Stimulated activated CD8-positive, alpha-beta memory T cell treated with anti-CD3 and anti-CD28 coated beads, Interleukin-12 subunit alpha, Interleukin-12 subunit beta, amount 100 ng/mL, for 1 hour (primary cell): ENCODE measurements around the gene ZNF775.
A peak's percentile ranks its signal among the peaks of the same experiment; 100 is the strongest.

Source experiments
- DNase-seq: peaks from one replicate; pipeline ENCODE4 v3.0.0-alpha.2; 2020; ENCODE audit warnings: low read depth

ZNF775 gene

GRCh38 chr7:150378853-150379440 lies at the start of gene ZNF775:
ZNF775 (plus strand) TSS chr7:150379330; CDS start chr7:150388471, 9,141 bp downstream.
- peak; percentile 87 for DNase-seq

GRCh38 chr7:150329331-150330120 lies 49.6 kb upstream of the ZNF775 start:
- no peak for DNase-seq

- DNase-seq, result no peak
Observed at GRCh38 chr7:150330211-150330885, 48.8 kb upstream of the ZNF775 start.

DNA sequence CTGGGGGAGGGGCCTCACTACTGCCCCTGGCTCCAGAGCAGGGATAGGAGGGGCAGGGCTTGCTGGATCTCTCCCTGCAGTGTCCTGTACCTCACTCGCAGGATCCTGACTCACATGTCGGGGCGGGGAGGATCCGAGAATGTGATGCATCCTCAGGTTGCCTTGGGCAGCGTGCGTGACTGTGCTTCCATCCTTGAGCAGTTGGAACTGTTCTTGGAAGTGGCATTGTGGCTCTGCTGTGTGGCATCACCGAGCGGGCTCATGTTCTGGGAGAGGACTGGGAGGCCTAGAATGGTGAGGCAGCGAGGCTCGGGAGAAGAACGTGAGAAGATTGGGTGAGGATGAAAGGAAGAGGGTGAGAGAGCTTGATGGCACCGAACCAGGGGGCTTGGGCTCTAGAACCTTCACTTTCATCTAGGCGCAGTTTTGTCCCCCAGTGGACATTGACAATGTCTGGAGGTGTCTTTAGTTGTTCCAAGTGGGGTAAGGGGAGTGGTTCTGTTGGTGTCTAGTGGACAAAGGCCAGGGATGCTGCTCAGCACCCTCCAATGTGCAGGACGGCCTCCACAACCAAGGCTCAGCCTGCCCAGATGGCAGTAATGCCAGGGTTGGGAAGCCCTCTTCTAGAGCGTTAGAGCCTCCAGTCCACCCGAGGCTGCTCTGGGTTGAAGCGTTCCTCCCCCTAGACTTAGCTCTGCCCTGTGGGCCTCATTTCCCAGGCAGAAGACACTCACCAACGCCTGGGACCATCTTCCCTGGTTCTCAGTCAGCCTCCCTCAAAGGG lies 46.1 kb upstream of the ZNF775 start:
- no peak for DNase-seq

DNA sequence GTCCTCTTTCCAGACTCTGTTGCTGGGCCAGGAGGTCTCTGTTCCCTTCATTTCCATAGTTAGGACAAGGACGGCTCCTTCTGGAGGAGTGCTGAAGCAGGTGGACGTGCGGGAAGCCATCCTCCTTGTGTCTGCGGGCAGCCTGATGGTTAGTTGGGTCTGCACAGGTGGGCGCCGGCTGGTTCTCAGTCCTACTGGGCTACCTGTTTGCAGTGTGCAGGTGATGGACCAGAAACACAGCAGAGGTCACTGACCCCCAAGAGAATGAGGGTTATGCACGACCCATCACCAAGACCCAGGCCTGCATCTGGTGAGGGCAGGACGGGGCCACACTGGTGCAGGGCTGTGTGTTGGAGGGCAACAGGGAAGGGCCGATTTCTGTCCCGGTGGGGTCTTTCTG lies 45.5 kb upstream of the ZNF775 start:
- no peak for DNase-seq

GRCh38 chr7:150334108-150334507 lies 45.0 kb upstream of the ZNF775 start:
- no peak for DNase-seq

DNA sequence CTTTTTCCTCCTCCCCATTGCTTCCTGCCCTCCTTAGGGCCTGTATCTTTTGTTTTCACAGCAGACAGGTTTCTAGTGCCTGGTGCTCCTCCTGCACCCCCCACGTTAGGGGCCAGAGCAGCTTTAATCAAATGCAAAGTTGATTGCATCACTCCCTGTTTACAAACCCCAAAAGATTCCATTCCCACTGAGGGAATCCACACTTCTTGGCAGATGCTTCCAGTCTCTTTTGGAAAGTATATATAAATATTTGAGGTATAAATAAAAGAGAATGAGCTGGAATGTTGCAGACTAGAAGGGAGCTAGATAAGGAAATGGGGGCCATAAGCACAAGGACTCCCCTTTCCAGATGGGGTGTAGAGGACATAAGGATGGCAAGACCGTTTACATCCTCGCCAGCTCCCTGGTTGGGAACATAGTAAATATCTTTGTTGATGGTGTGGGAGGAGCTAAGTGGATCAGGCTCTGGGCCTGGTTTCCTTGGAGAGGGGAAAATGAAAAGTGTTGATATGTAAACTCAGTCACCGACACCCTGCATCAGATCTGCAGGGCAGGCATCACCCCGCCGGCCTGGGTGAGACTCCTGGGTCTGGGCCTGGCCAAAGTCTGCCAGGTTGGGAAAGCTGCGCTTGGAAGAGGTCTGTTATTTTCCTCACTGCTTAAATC lies 43.9 kb upstream of the ZNF775 start:
- no peak for DNase-seq

GRCh38 chr7:150335774-150336112 lies 43.4 kb upstream of the ZNF775 start:
- DNase-seq, result no peak

GRCh38 chr7:150336746-150337145 lies 42.4 kb upstream of the ZNF775 start:
- no peak for DNase-seq

GRCh38 chr7:150337179-150337578 lies 42.0 kb upstream of the ZNF775 start:
- no peak for DNase-seq

DNA sequence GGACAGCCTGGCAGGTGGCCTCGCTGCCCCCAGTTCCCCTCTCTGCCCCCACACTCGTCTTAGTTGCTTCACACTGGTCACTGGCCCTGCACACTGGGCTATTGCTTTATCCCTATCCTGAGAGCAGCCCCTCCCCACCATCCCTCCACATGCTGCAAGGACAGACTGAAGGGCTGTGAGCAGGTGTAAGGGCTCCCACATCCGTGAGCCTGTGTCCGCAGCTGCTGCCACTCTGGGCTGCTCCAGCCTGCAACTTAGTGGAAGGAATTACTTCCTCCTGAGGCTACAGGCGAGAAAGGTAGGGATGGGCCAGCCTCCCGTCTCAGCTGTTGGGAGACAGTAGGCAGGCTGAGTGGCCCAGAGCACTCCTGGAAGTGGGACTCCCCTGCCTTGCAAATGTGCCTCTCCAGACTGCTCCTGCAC lies 41.5 kb upstream of the ZNF775 start:
- DNase-seq, result no peak

DNA sequence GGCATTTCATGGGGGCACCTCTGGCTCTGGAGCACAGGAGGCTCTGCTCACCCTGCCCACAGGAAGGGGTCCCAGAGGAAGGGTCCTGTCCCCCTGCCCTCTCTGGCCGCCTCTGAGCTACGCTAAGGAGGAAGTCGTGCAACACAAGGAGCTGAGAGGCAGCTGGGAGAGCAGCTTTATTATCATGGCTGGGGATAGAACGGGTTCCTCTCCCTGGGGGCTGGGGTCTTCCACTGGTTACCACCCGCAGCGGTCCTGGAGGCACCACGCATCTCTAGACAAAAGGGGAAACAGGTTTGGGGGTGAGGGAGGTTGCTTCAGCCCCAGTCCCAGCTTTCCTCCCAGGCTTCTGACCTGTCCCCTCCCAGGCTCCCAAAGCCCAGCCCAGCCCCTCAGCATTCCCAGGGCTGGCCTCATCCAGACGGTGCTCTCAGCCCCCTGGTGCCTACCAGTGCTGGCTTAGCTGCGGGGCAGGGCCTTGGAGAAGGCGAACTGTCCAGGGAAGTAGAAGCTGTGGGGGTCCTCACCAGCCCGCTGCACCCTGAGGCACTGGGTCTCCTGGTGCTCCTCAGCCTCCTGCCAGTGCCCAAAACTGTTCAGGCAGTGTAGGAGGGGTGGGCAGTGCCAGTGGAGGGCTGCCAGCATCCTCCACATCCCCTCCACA lies 40.8 kb upstream of the ZNF775 start:
- no peak for DNase-seq

GRCh38 chr7:150339409-150339809 lies 39.7 kb upstream of the ZNF775 start:
- no peak for DNase-seq

GRCh38 chr7:150340024-150340749 lies 38.9 kb upstream of the ZNF775 start:
- no peak for DNase-seq

DNA sequence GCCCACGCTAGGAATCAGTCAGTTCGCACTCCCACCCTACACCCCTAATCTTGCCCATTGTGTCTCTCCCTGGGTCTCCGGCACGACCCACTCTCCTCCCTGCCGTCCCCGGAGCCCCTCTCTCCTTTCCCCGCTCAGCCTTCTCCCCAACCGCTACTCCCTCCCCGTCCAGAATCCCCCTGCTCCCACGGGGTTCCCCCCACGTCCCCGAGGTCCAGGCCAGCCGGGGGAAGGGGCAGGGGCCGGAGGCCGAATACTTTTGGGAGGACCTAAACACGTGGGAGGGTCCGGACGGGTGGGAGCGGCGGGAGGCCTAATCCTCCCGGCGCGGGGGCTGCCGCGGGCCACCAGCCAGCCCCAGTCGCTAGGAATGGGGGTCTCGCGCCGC lies 38.3 kb upstream of the ZNF775 start:
- DNase-seq, result no peak

- DNase-seq, result no peak
Observed at GRCh38 chr7:150341263-150342120, 37.6 kb upstream of the ZNF775 start, which contains the start of gene RARRES2. RARRES2 (minus strand) TSS chr7:150341629; CDS start chr7:150340609, 1,020 bp downstream.

DNA sequence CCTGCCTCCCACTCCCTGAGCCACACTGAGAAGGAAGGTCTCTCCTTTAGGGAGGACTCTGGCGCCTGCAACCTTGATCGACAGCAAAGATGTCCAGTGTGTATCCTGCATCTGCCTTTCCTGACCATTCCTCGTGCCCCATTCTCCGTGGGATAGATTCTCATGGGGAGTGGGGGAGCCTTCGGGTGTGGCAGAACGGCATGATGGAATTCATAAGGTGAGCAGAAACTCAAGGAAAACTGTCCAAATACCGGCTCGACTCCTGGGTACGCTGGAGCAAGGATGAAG lies 37.1 kb upstream of the ZNF775 start:
- DNase-seq, result no peak

GRCh38 chr7:150343225-150343624 lies 35.9 kb upstream of the ZNF775 start:
- DNase-seq, result no peak

- no peak for DNase-seq
Observed at GRCh38 chr7:150344299-150344698, 34.8 kb upstream of the ZNF775 start.

DNA sequence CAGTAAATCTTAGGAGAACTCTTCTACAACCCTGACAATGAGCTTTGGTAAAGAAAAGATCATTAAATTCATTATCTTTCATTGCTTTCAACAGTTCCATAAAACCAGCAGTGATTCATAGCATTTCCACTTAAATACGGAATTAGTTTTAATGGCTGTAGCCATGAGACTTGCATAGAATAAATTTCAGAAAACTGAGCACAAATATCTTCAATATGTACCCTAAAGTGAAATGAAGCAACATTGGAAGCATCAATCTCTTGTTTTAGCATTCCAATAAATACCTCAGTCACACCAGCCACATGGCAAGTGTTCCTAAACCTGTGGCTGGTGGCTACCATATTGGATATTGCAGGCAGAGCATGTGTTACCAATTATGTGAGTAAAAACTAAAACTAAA lies 34.1 kb upstream of the ZNF775 start:
- DNase-seq, result no peak
